A549 (cell line): ENCODE measurements around the gene SMAD6.

Experiments used
- CTCF ChIP-seq: fragments of >200 bp; sonication (Bioruptor Twin); formaldehyde crosslinking; IDR thresholded peaks from 3 replicates; pipeline ENCODE4 v1.5.1; 2016
- RAD21 ChIP-seq, 2 experiments: fragments of >200 bp in 1 of 2; sonication (Bioruptor Twin) in 1 of 2; formaldehyde crosslinking in 1 of 2; IDR thresholded peaks in 1 of 2; conservative IDR thresholded peaks in 1 of 2; 2 replicates in 1 of 2; 3 replicates in 1 of 2; pipeline ENCODE4 v1.6.1; 2012 to 2018; ENCODE audit warnings: inconsistent platforms in 1 of 2

GRCh38 chr15:66698318-66698961 is 3.6 kb upstream of the SMAD6 start:
- TF ChIP-seq RAD21 (conservative IDR thresholded peaks at IDR 0.05 in 1 of 2, IDR thresholded peaks at IDR 0.05 in 1 of 2) (peak; percentile 79 to 84), CTCF (peak; percentile 84)
